Stimulated activated CD4-positive, alpha-beta T cell treated with anti-CD3 and anti-CD28 coated beads, TNF-alpha, amount 100 ng/mL, for 24 hours (primary cell): ENCODE measurements around the gene ADAMTS4.
A peak's percentile ranks its signal among the peaks of the same experiment; 100 is the strongest.

Experiments used
- DNase-seq, 3 experiments: peaks; one replicate each; pipeline ENCODE4 v3.0.0-alpha.2; 2020; ENCODE audit warnings: low read depth in 3 of 3

ADAMTS4 gene

GRCh38 chr1:161174911-161175310 is 23.9 kb downstream of the ADAMTS4 start:
- DNase-seq = no peak

GRCh38 chr1:161173711-161174110 is 25.1 kb downstream of the ADAMTS4 start:
- DNase-seq = no peak

GRCh38 chr1:161172776-161173376 is 26.0 kb downstream of the ADAMTS4 start:
- no peak for DNase-seq

- no peak for DNase-seq
These were observed 26.5 kb downstream of the ADAMTS4 start for GRCh38 chr1:161172349-161172748.

GRCh38 chr1:161171696-161172095 is 27.2 kb downstream of the ADAMTS4 start:
- no peak for DNase-seq

GRCh38 chr1:161171191-161171590 is 27.7 kb downstream of the ADAMTS4 start:
- DNase-seq = no peak

- DNase-seq = no peak
These were observed 29.9 kb downstream of the ADAMTS4 start for GRCh38 chr1:161168906-161169305.

GRCh38 chr1:161166669-161167548 is 31.9 kb downstream of the ADAMTS4 start:
- DNase-seq = no peak

- peak; percentile 78 to 94 (median 87) for DNase-seq
These were observed 32.8 kb downstream of the ADAMTS4 start, which contains the start of gene PPOX for GRCh38 chr1:161165742-161166668. Gene PPOX (plus strand): TSS chr1:161166426. CDS start chr1:161166848, 422 bp downstream.

- no peak for DNase-seq
These were observed 33.8 kb downstream of the ADAMTS4 start for GRCh38 chr1:161164901-161165610.

GRCh38 chr1:161163793-161164192 is 35.1 kb downstream of the ADAMTS4 start:
- no peak for DNase-seq

GRCh38 chr1:161162806-161163205 is 36.0 kb downstream of the ADAMTS4 start:
- no peak for DNase-seq

- DNase-seq = no peak
These were observed 36.8 kb downstream of the ADAMTS4 start for GRCh38 chr1:161162052-161162451.

GRCh38 chr1:161161652-161162051 is 37.2 kb downstream of the ADAMTS4 start:
- no peak for DNase-seq

- no peak for DNase-seq
These were observed 38.1 kb downstream of the ADAMTS4 start for GRCh38 chr1:161160671-161161145.

GRCh38 chr1:161159913-161160243 is 39.0 kb downstream of the ADAMTS4 start:
- no peak for DNase-seq

GRCh38 chr1:161159087-161159912 is 39.6 kb downstream of the ADAMTS4 start, which contains the start of gene USP21:
Gene USP21 (plus strand): TSS chr1:161159500. CDS start chr1:161160641, 1,141 bp downstream.
- DNase-seq = peak; percentile 85 to 91 (median 86)

- no peak for DNase-seq
These were observed 40.4 kb downstream of the ADAMTS4 start for GRCh38 chr1:161158316-161159010.

- no peak for DNase-seq
These were observed 41.0 kb downstream of the ADAMTS4 start for GRCh38 chr1:161157867-161158266.
